Erythroblast (primary cell): ENCODE data around the gene OXGR1.

Experiments used
- DNase-seq, 2 experiments: peaks; one replicate each; lab custom pipeline; 2025; lab: John Stamatoyannopoulos, UW
- GATA1 ChIP-seq: IDR thresholded peaks from 2 replicates; pipeline ENCODE4 v1.6.1; 2011; ENCODE audit warnings: low read depth, mild to moderate bottlenecking, control low read depth, low read length, moderate library complexity
- POLR2A ChIP-seq: IDR thresholded peaks from 2 replicates; pipeline ENCODE4 v1.6.1; 2011; ENCODE audit warnings: mild to moderate bottlenecking, low read length

OXGR1 gene

GRCh38 chr13:97017322-97017721 is 23.0 kb upstream of the OXGR1 start:
- no peak for TF ChIP-seq POLR2A
- no peak for TF ChIP-seq GATA1
- DNase-seq: no peak

- no peak for TF ChIP-seq POLR2A
- TF ChIP-seq GATA1: no peak
- no peak for DNase-seq
Observed at GRCh38 chr13:97015661-97016350, 21.5 kb upstream of the OXGR1 start.

GRCh38 chr13:97012251-97013048 is 18.2 kb upstream of the OXGR1 start:
- no peak for DNase-seq
- TF ChIP-seq POLR2A (no peak), GATA1 (no peak)

GRCh38 chr13:97011446-97012131 is 17.3 kb upstream of the OXGR1 start:
- no peak for DNase-seq
- TF ChIP-seq GATA1: no peak
- TF ChIP-seq POLR2A: no peak

- no peak for DNase-seq
- TF ChIP-seq POLR2A (no peak), GATA1 (no peak)
Observed at GRCh38 chr13:97008643-97009042, 14.4 kb upstream of the OXGR1 start.

- no peak for DNase-seq
Observed at GRCh38 chr13:97005625-97006262, 11.5 kb upstream of the OXGR1 start.

GRCh38 chr13:97004886-97005285 is 10.6 kb upstream of the OXGR1 start:
- TF ChIP-seq GATA1 (no peak), POLR2A (no peak)
- DNase-seq: no peak

More at GRCh38 chr13:97005625-97006262, 11.5 kb upstream of the OXGR1 start:
- no peak for TF ChIP-seq POLR2A
- no peak for TF ChIP-seq GATA1

GRCh38 chr13:97004096-97004876 is 10.0 kb upstream of the OXGR1 start:
- no peak for DNase-seq
- TF ChIP-seq GATA1: no peak
- no peak for TF ChIP-seq POLR2A

- TF ChIP-seq POLR2A (no peak), GATA1 (no peak)
- DNase-seq: no peak
Observed at GRCh38 chr13:97003071-97003470, 8.8 kb upstream of the OXGR1 start.

- TF ChIP-seq GATA1: no peak
- no peak for TF ChIP-seq POLR2A
- DNase-seq: no peak
Observed at GRCh38 chr13:97002581-97002980, 8.3 kb upstream of the OXGR1 start.

GRCh38 chr13:97001636-97002035 is 7.4 kb upstream of the OXGR1 start:
- no peak for DNase-seq
- TF ChIP-seq GATA1: no peak
- no peak for TF ChIP-seq POLR2A

GRCh38 chr13:97000295-97000925 is 6.1 kb upstream of the OXGR1 start:
- DNase-seq: no peak

GRCh38 chr13:96999091-96999490 is 4.8 kb upstream of the OXGR1 start:
- no peak for DNase-seq
- TF ChIP-seq GATA1 (no peak), POLR2A (no peak)

More at GRCh38 chr13:97000295-97000925, 6.1 kb upstream of the OXGR1 start:
- TF ChIP-seq POLR2A: no peak
